Neural cell (in vitro differentiated cells): Measurements from ENCODE around the gene ZFYVE26.

Source experiments
- EZH2 ChIP-seq: fragments of 200-600, 300-800 bp; shearing (Covaris generic), sonication (generic); IDR thresholded peaks from 2 replicates; pipeline ENCODE4 v1.6.1; 2014; ENCODE audit warnings: antibody characterized with exemption, low read length, borderline replicate concordance, mild to moderate bottlenecking; ENCODE audit not compliant: insufficient read depth, poor library complexity, severe bottlenecking
- MXI1 ChIP-seq: fragments of 450-650 bp; conservative IDR thresholded peaks from 2 replicates; pipeline ENCODE4 v1.6.1; 2014; ENCODE audit warnings: antibody characterized with exemption, mild to moderate bottlenecking; ENCODE audit not compliant: poor library complexity, severe bottlenecking
- POLR2AphosphoS5 ChIP-seq: IDR thresholded peaks from 2 replicates; pipeline ENCODE4 v1.6.1; 2012
- SMC3 ChIP-seq: fragments of 450-650 bp; conservative IDR thresholded peaks from 2 replicates; pipeline ENCODE4 v1.6.1; 2014; ENCODE audit warnings: antibody characterized with exemption, mild to moderate bottlenecking, moderate library complexity; ENCODE audit not compliant: poor library complexity
- TAF1 ChIP-seq: IDR thresholded peaks from 2 replicates; pipeline ENCODE4 v1.6.1; 2012; ENCODE audit warnings: low read depth
- TF ChIP-seq, protein P1 (sequence below): fragments of 450-650 bp; IDR thresholded peaks from 2 replicates; pipeline ENCODE4 v1.5.1; 2014; ENCODE audit warnings: antibody characterized with exemption, mild to moderate bottlenecking, moderate library complexity; ENCODE audit not compliant: poor library complexity, severe bottlenecking
- TF ChIP-seq, protein P2 (sequence below): IDR thresholded peaks from 2 replicates; pipeline ENCODE4 v1.6.1; 2012; ENCODE audit warnings: borderline replicate concordance

DNA sequence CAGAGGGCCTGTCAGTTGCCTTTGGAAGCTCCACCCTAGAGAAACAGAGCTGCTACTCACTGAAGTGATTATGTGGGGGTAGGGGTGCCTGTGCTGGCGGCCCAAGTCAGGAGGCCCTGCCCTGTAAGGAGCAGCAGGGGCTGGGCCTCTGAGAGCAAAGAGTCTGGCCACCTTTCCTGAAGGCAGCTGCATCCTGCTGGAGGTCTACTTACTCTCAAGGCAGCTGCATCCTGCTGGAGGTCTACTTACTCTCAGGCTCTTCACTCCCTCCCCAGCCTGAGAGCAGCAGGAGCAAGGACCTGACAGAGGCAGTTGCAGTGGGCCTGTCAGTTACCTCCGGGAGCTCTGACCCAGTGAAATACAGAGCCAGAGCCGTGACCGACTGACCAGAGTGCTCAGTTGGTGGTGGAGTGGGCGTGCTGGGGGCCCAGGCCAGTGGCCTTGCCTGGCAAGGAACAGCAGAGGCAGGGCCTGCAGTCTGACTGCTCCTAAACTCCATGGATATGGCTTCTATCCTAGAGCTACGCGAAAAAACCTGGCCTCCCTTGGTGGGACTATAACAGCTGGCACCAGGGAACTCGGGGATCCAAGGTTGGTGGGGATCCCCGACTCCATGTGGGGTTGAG, 35.5 kb upstream of the ZFYVE26 start:
- no peak for TF ChIP-seq EZH2
- TF ChIP-seq, protein P1, sequence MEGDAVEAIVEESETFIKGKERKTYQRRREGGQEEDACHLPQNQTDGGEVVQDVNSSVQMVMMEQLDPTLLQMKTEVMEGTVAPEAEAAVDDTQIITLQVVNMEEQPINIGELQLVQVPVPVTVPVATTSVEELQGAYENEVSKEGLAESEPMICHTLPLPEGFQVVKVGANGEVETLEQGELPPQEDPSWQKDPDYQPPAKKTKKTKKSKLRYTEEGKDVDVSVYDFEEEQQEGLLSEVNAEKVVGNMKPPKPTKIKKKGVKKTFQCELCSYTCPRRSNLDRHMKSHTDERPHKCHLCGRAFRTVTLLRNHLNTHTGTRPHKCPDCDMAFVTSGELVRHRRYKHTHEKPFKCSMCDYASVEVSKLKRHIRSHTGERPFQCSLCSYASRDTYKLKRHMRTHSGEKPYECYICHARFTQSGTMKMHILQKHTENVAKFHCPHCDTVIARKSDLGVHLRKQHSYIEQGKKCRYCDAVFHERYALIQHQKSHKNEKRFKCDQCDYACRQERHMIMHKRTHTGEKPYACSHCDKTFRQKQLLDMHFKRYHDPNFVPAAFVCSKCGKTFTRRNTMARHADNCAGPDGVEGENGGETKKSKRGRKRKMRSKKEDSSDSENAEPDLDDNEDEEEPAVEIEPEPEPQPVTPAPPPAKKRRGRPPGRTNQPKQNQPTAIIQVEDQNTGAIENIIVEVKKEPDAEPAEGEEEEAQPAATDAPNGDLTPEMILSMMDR: no peak
- no peak for TF ChIP-seq TAF1
- TF ChIP-seq MXI1: no peak
- no peak for TF ChIP-seq POLR2AphosphoS5
- TF ChIP-seq, protein P2, sequence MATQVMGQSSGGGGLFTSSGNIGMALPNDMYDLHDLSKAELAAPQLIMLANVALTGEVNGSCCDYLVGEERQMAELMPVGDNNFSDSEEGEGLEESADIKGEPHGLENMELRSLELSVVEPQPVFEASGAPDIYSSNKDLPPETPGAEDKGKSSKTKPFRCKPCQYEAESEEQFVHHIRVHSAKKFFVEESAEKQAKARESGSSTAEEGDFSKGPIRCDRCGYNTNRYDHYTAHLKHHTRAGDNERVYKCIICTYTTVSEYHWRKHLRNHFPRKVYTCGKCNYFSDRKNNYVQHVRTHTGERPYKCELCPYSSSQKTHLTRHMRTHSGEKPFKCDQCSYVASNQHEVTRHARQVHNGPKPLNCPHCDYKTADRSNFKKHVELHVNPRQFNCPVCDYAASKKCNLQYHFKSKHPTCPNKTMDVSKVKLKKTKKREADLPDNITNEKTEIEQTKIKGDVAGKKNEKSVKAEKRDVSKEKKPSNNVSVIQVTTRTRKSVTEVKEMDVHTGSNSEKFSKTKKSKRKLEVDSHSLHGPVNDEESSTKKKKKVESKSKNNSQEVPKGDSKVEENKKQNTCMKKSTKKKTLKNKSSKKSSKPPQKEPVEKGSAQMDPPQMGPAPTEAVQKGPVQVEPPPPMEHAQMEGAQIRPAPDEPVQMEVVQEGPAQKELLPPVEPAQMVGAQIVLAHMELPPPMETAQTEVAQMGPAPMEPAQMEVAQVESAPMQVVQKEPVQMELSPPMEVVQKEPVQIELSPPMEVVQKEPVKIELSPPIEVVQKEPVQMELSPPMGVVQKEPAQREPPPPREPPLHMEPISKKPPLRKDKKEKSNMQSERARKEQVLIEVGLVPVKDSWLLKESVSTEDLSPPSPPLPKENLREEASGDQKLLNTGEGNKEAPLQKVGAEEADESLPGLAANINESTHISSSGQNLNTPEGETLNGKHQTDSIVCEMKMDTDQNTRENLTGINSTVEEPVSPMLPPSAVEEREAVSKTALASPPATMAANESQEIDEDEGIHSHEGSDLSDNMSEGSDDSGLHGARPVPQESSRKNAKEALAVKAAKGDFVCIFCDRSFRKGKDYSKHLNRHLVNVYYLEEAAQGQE: no peak
- no peak for TF ChIP-seq SMC3
